ENCODE data around the gene SGCA. TPM values are rescaled to one million over a fixed set of nuclear protein-coding genes. Genes with fewer than 3 reads are reported as not detected.

The SGCA gene
- total RNA-seq, 6 experiments from 2014 or later = 0.28 to 0.91 (median 0.76) TPM

DNA sequence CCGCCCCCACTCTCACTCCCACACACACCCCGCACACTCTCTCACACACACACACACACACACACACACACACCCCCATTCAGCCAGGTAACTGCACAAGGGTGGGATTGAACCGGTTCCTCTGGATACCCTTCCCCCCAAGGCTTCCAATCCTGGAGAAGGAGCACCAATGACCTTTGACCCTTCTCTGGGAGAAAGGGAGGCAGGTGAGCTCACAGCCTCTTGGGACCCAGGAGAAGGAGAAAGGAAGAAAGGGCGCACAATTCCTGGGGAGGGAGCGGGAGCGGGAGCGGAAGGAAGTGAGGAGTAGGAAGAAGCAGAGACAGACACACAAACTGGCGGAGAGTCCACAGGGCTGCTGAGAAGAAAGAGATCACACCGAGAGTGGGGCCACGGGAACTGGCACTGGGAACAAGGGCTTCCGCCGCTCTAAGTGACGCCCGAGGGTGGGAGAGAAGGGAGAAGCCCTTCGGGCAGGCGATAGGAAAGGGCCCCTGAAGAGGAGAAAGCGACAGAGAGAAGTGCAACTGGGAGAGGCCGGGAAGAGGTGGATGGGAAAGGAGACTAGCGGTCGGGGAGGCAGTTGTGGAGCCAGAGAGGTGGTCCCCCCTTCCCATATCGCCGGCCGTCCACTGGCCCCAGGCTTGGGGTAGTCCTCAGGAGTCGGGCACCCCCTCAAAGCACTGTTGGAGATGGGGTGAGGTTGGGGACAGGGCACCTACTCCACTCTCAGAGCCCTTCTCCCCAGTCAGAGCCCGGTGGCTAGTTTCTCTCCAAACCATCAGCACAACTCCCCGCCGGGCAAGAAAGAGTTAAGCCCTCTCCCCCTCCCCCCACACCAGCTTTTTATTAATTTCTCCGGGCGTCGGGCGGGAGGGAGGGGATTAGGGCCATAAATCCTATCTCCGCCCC is 37.1 kb upstream of the SGCA start:
- no peak for DNase-seq
- Mint-ChIP-seq H3K27ac (peak overlapping the region; percentile 64; the same call in 1 of the 2 replicates), H3K4me1 (ENCODE audit: low read depth) (peaks cover 42% of the 10 kb centered on the region), H3K4me3 (peak overlapping the region; percentile 90), H3K36me3 (ENCODE audit: low read depth) (no peaks in the 10 kb centered on the region), H3K27me3 (ENCODE audit: insufficient read depth) (peaks cover 11% of the 10 kb centered on the region), H3K9me3 (no peaks in the 10 kb centered on the region)
- TF ChIP-seq, protein P1, sequence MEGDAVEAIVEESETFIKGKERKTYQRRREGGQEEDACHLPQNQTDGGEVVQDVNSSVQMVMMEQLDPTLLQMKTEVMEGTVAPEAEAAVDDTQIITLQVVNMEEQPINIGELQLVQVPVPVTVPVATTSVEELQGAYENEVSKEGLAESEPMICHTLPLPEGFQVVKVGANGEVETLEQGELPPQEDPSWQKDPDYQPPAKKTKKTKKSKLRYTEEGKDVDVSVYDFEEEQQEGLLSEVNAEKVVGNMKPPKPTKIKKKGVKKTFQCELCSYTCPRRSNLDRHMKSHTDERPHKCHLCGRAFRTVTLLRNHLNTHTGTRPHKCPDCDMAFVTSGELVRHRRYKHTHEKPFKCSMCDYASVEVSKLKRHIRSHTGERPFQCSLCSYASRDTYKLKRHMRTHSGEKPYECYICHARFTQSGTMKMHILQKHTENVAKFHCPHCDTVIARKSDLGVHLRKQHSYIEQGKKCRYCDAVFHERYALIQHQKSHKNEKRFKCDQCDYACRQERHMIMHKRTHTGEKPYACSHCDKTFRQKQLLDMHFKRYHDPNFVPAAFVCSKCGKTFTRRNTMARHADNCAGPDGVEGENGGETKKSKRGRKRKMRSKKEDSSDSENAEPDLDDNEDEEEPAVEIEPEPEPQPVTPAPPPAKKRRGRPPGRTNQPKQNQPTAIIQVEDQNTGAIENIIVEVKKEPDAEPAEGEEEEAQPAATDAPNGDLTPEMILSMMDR (IDR thresholded peaks at IDR 0.05) = no peak

GRCh38 chr17:50129353-50129727 is 36.5 kb upstream of the SGCA start:
- H3K9me3 Mint-ChIP-seq = no peaks in the 10 kb centered on the region
- H3K36me3 Mint-ChIP-seq (ENCODE audit: low read depth) = no peaks in the 10 kb centered on the region
- H3K4me1 Mint-ChIP-seq (ENCODE audit: low read depth) = peaks cover 49% of the 10 kb centered on the region
- no peak overlapping the region for H3K27ac Mint-ChIP-seq
- no peak for DNase-seq
- H3K4me3 Mint-ChIP-seq = peak overlapping the region; percentile 90
- H3K27me3 Mint-ChIP-seq (ENCODE audit: insufficient read depth) = peaks cover 11% of the 10 kb centered on the region
- TF ChIP-seq, protein P1 (IDR thresholded peaks at IDR 0.05) = no peak

DNA sequence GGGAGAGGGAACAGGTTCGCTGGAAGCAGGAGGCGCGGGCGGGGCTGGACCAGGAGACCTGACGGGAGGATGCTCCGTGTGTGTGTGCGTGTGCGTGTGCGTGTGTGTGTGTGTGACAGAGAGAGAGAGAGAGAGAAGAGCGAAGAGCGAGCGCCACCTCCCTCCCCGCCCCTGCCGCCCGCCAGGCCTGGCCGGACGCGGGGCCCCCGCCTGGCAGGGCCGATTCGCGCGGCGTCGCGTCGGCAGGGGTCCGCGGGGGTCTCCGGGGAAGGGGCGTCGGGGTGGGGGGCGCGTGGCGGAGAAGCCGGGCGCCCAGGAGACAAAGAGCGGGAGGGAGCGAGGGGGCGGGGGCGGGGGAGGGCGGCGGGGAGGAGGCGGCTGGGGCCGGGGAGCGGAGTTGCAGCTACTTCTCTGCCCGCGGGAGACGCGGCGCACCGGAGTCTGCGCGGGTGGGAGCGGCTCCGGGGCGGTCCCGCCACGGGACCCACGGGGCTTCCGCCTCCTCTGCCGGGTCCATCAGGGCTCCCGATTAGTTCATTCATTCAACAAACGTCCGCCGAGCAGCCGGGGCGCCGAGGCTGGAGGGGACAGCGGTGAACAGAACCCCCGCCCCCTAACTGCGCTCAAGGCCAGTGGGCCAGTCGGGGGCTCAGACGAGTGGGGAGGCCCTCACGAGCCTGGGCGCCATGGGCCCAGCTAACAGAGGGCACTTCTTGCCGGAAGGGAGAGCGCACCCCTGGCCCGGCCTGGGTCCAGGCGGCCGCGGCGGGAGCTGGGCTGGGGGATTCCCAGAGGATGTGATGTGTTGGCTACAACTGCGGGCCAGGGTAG is 35.9 kb upstream of the SGCA start, which contains the start of gene SAMD14:
Gene SAMD14 (minus strand): TSS at position 433 of the 831 bp plus-strand sequence. CDS start 5,201 bp downstream, outside the sequence.
- TF ChIP-seq, protein P1 (IDR thresholded peaks at IDR 0.05) = no peak
- Mint-ChIP-seq H3K27me3 (ENCODE audit: insufficient read depth) (peaks cover 11% of the 10 kb centered on the region), H3K4me3 (peak within 1 kb of the TSS; percentile 90), H3K9me3 (no peaks in the 10 kb centered on the region), H3K27ac (peak within 1 kb of the TSS; percentile 64), H3K4me1 (ENCODE audit: low read depth) (peaks cover 52% of the 10 kb centered on the region), H3K36me3 (ENCODE audit: low read depth) (no peaks in the 10 kb centered on the region)
- DNase-seq = peak; percentile 50

- H3K27me3 Mint-ChIP-seq (ENCODE audit: insufficient read depth) = peaks cover 11% of the 10 kb centered on the region
- peak overlapping the region; percentile 52 for H3K4me3 Mint-ChIP-seq
- H3K4me1 Mint-ChIP-seq (ENCODE audit: low read depth) = peaks cover 52% of the 10 kb centered on the region
- H3K9me3 Mint-ChIP-seq = no peaks in the 10 kb centered on the region
- DNase-seq = no peak
- H3K27ac Mint-ChIP-seq = peak overlapping the region; percentile 40
- H3K36me3 Mint-ChIP-seq (ENCODE audit: low read depth) = peaks cover 3% of the 10 kb centered on the region; the same call in 1 of the 2 replicates
- TF ChIP-seq, protein P1 (IDR thresholded peaks at IDR 0.05) = no peak
These were observed 35.1 kb upstream of the SGCA start for GRCh38 chr17:50130559-50131305.

All from HFFc6 (cell line).